ENCODE data around the gene VSTM2L. TPM values are rescaled to one million over a fixed set of nuclear protein-coding genes. Genes with fewer than 3 reads are reported as not detected.

The VSTM2L gene
- polyA plus RNA-seq, 1 of the 3 experiments (the other 2 are of a cell fraction), result 5.1 TPM

DNA sequence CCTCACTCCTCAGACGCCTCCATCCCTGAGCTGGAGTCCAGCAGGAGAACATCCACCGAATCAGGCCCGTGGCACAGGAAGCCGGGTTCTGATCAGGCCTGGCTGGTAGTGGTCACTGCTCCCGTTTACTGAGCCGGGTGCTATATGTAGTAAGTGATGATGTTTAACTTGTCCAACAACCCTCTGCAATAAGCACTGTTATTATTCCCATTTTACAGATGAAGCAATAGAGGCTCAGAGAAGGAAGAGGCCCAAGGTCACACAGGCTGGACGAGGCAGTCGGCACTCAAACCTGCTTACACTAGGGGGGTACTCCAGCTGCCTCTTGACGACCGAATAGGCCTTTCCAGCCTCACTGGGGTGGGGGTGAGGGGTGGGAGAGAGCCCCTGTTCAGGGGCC, 14.3 kb upstream of the VSTM2L start:
- WGBS (ENCODE audit: low lambda C conversion rate), result 71% methylated on average over 7 of the region's 10 CpGs
- no peaks in the 10 kb centered on the region for H3K79me2 ChIP-seq (ENCODE audit: insufficient read depth)
- no peak overlapping the region for H3K4me3 ChIP-seq (ENCODE audit: low read depth in 2 of 2, low read length in 1 of 2)
- no peaks in the 10 kb centered on the region; a peak in 1 of 4 replicates for H3K4me1 ChIP-seq (ENCODE audit: control insufficient read depth in 1 of 2, insufficient read depth in 2 of 2, low read depth in 1 of 2, low read length in 1 of 2)
- TF ChIP-seq POLR2AphosphoS5 (IDR thresholded peaks at IDR 0.05; ENCODE audit: low read depth, low read length), result no peak
- no peak for TF ChIP-seq RFX5 (IDR thresholded peaks at IDR 0.05; ENCODE audit: low read length)
- TF ChIP-seq GABPA (IDR thresholded peaks at IDR 0.05; ENCODE audit: low read depth), result no peak
- no peak for TF ChIP-seq TCF12 (IDR thresholded peaks at IDR 0.05)
- no peaks in the 10 kb centered on the region for H3K9me3 ChIP-seq
- ChIA-PET CTCF (interaction anchor here (1.4 to 1.7 kb wide), 2 partner anchors 14 to 169 kb away, joined by 4 to 9 read pairs; partner anchors contain the start of gene VSTM2L), POLR2A (no interaction called here)
- no peak overlapping the region for H3K27ac ChIP-seq (ENCODE audit: low read depth in 2 of 2, low read length in 1 of 2)
- H3K36me3 ChIP-seq (replicated peaks in 1 of 2; ENCODE audit: control insufficient read depth in 1 of 2, insufficient read depth in 2 of 2, low read length in 1 of 2), result no peaks in the 10 kb centered on the region
- no peak overlapping the region for H2AFZ ChIP-seq (ENCODE audit: low read depth)
- no peaks in the 10 kb centered on the region for H4K20me1 ChIP-seq (ENCODE audit: insufficient read depth)
- no peak overlapping the region for H3K4me2 ChIP-seq
- DNase-seq, result no peak
- H3K9me2 ChIP-seq, result no peaks in the 10 kb centered on the region
- no peaks in the 10 kb centered on the region for H3K27me3 ChIP-seq (ENCODE audit: insufficient read depth)
- H3K9ac ChIP-seq, result no peak overlapping the region
- no peaks in the 10 kb centered on the region for H3F3A ChIP-seq (replicated peaks; ENCODE audit: insufficient read depth)

DNA sequence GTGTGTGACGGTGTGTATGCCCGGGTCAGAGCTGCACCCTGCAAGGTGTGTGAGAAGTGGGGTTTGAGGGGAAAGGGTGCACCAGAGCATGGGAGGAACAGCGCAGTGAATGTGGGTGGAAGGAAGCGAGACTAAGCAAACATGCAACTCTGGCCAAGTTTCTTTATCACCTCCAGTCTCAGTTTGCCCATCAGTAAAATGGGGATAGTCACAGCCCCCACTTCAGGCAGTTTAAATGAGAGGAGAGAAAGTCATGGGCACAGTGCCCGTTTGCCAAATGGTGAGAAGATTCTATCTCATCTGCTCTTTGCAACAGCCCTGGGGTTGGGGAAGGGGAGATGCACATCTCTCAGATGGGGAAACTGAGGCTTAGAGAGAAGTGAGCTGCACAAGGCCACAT, 12.8 kb upstream of the VSTM2L start:
- 64% methylated on average over 5 of the region's 5 CpGs for WGBS (ENCODE audit: low lambda C conversion rate)
- no peak for TF ChIP-seq NRF1 (IDR thresholded peaks at IDR 0.05; ENCODE audit: low read depth, low read length)
- TF ChIP-seq JUND (IDR thresholded peaks at IDR 0.05), result no peak
- CTCF ChIA-PET, result interaction anchor here (0.9 to 5.1 kb wide), 5 partner anchors 12 to 332 kb away, joined by 3 to 33 read pairs (median 4); partner anchors contain the start of gene VSTM2L

DNA sequence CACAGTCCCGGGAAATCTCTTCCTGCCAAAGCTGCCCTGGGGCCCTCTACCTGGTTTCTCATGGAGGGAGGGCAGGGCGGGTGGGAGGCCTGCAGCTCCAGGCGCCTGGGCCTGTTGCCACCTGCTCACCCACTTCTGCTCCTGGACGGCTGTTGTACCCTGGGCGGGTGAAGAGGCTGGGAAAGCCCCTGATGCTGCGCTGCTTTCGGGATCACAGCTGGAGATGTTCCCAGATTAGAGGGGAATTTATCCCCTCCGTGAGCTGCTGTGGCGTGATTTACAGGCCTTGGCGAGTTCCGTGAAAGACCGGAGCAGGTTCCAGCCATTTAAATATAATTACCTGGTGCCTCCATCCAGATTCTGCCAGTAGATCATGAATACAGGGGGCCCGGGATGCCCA, 12.3 kb upstream of the VSTM2L start:
- Histone ChIP-seq H2AFZ (ENCODE audit: low read depth) (no peak overlapping the region), H3K9me3 (no peaks in the 10 kb centered on the region), H3K4me3 (ENCODE audit: low read depth in 2 of 2, low read length in 1 of 2) (no peak overlapping the region), H3K36me3 (replicated peaks in 1 of 2; ENCODE audit: control insufficient read depth in 1 of 2, insufficient read depth in 2 of 2, low read length in 1 of 2) (no peaks in the 10 kb centered on the region), H4K20me1 (ENCODE audit: insufficient read depth) (no peaks in the 10 kb centered on the region), H3K9me2 (no peaks in the 10 kb centered on the region), H3K79me2 (ENCODE audit: insufficient read depth) (no peaks in the 10 kb centered on the region), H3K4me1 (ENCODE audit: control insufficient read depth in 1 of 2, insufficient read depth in 2 of 2, low read depth in 1 of 2, low read length in 1 of 2) (no peaks in the 10 kb centered on the region; a peak in 1 of 4 replicates), H3K27me3 (ENCODE audit: insufficient read depth) (no peaks in the 10 kb centered on the region), H3F3A (replicated peaks; ENCODE audit: insufficient read depth) (no peaks in the 10 kb centered on the region), H3K4me2 (no peak overlapping the region), H3K27ac (ENCODE audit: low read depth in 2 of 2, low read length in 1 of 2) (no peak overlapping the region), H3K9ac (no peak overlapping the region)
- 33% methylated on average over 10 of the region's 13 CpGs for WGBS (ENCODE audit: low lambda C conversion rate)
- ChIA-PET CTCF (interaction anchor here (1.0 to 5.1 kb wide), 4 partner anchors 12 to 331 kb away, joined by 3 to 33 read pairs (median 12); partner anchors contain the start of gene VSTM2L), POLR2A (no interaction called here)
- no peak for DNase-seq
- TF ChIP-seq RFX5 (IDR thresholded peaks at IDR 0.05; ENCODE audit: low read length), result no peak
- TF ChIP-seq, protein P1, sequence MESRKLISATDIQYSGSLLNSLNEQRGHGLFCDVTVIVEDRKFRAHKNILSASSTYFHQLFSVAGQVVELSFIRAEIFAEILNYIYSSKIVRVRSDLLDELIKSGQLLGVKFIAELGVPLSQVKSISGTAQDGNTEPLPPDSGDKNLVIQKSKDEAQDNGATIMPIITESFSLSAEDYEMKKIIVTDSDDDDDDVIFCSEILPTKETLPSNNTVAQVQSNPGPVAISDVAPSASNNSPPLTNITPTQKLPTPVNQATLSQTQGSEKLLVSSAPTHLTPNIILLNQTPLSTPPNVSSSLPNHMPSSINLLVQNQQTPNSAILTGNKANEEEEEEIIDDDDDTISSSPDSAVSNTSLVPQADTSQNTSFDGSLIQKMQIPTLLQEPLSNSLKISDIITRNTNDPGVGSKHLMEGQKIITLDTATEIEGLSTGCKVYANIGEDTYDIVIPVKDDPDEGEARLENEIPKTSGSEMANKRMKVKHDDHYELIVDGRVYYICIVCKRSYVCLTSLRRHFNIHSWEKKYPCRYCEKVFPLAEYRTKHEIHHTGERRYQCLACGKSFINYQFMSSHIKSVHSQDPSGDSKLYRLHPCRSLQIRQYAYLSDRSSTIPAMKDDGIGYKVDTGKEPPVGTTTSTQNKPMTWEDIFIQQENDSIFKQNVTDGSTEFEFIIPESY (IDR thresholded peaks at IDR 0.05; ENCODE audit: borderline replicate concordance, low read depth), result no peak
- TF ChIP-seq CHD2 (IDR thresholded peaks at IDR 0.05; ENCODE audit: low read length, partially characterized antibody), result no peak
- TF ChIP-seq TCF12 (IDR thresholded peaks at IDR 0.05), result no peak
- no peak for TF ChIP-seq RXRA (IDR thresholded peaks at IDR 0.05; ENCODE audit: borderline replicate concordance, low read depth)

More for the DNA sequence above, 12.8 kb upstream of the VSTM2L start:
- Histone ChIP-seq H3K9ac (no peak overlapping the region), H4K20me1 (ENCODE audit: insufficient read depth) (no peaks in the 10 kb centered on the region), H3F3A (replicated peaks; ENCODE audit: insufficient read depth) (no peaks in the 10 kb centered on the region), H2AFZ (ENCODE audit: low read depth) (no peak overlapping the region), H3K4me1 (ENCODE audit: control insufficient read depth in 1 of 2, insufficient read depth in 2 of 2, low read depth in 1 of 2, low read length in 1 of 2) (no peaks in the 10 kb centered on the region; a peak in 1 of 4 replicates), H3K9me2 (no peaks in the 10 kb centered on the region), H3K36me3 (replicated peaks in 1 of 2; ENCODE audit: control insufficient read depth in 1 of 2, insufficient read depth in 2 of 2, low read length in 1 of 2) (no peaks in the 10 kb centered on the region), H3K79me2 (ENCODE audit: insufficient read depth) (no peaks in the 10 kb centered on the region), H3K4me3 (ENCODE audit: low read depth in 2 of 2, low read length in 1 of 2) (no peak overlapping the region), H3K27me3 (ENCODE audit: insufficient read depth) (no peaks in the 10 kb centered on the region), H3K27ac (ENCODE audit: low read depth in 2 of 2, low read length in 1 of 2) (no peak overlapping the region), H3K9me3 (no peaks in the 10 kb centered on the region), H3K4me2 (no peak overlapping the region)
- POLR2A ChIA-PET, result no interaction called here
- no peak for DNase-seq

Data from SK-N-SH (cell line).